BJ (cell line): Measurements from ENCODE around the gene LLGL2. TPM values are rescaled to one million over a fixed set of nuclear protein-coding genes. Genes with fewer than 3 reads are reported as not detected.

Experiments used
- CTCF ChIA-PET: fragments of 350-600 bp; formaldehyde crosslinking; extraction: SDS; loops from one replicate; lab custom pipeline; 2021; ENCODE audit warnings: antibody characterized with exemption, inconsistent platforms; lab: Yijun Ruan, JAX
- POLR2A ChIA-PET: fragments of 300-600 bp; sonication (Branson Sonifier 250); formaldehyde crosslinking; extraction: SDS; loops from one replicate; lab custom pipeline; 2021; ENCODE audit warnings: antibody characterized with exemption; lab: Charles Lee
- DNase-seq: peaks from one replicate; pipeline ENCODE4 v3.0.0-alpha.2; 2011; ENCODE audit warnings: low read depth
- H3K27me3 ChIP-seq: 2 replicates; pipeline ENCODE4 v1.6.0; 2011; ENCODE audit warnings: low read length; ENCODE audit not compliant: control insufficient read depth, insufficient read depth
- H3K36me3 ChIP-seq: 2 replicates; pipeline ENCODE4 v1.5.1; 2011; ENCODE audit warnings: low read length; ENCODE audit not compliant: control insufficient read depth, insufficient read depth
- H3K4me3 ChIP-seq: 2 replicates; pipeline ENCODE4 v1.5.1; 2011; ENCODE audit warnings: low read depth, mild to moderate bottlenecking, control low read depth, low read length
- polyA plus RNA-seq: library from polyadenylated mRNA; depleted of rRNA; stranded (reverse); fragments of >200 nt; gene quantifications from 2 replicates; pipeline ENCODE4 v1.2.3, GENCODE V29; 2011
- TF ChIP-seq, protein P1 (sequence below): IDR thresholded peaks from 2 replicates; pipeline ENCODE4 v1.5.1; 2011; ENCODE audit warnings: low read depth, mild to moderate bottlenecking, control low read depth, inconsistent platforms, low read length, moderate library complexity; ENCODE audit not compliant: insufficient read depth

The LLGL2 gene
- polyA plus RNA-seq, 1 experiment = 1.6 TPM

DNA sequence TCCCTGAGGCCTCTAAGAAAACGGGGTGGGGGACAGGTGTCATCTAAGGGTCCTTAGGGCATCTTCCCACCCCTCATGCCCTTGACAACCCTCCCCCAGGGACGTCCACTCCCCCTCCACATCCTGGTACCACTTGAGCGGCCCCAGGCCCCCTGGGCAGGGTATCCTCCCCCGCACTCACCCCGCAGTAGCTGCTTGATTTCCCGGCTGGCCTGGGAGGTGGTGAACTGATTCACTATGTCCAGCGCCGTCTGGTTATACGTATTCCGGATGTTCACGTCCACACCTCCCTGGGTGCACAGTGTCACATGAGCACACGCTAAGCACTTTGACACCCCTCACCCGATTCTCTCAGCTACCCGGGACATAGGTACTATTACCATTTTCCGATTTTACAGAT is 19.9 kb upstream of the LLGL2 start:
- TF ChIP-seq, protein P1, sequence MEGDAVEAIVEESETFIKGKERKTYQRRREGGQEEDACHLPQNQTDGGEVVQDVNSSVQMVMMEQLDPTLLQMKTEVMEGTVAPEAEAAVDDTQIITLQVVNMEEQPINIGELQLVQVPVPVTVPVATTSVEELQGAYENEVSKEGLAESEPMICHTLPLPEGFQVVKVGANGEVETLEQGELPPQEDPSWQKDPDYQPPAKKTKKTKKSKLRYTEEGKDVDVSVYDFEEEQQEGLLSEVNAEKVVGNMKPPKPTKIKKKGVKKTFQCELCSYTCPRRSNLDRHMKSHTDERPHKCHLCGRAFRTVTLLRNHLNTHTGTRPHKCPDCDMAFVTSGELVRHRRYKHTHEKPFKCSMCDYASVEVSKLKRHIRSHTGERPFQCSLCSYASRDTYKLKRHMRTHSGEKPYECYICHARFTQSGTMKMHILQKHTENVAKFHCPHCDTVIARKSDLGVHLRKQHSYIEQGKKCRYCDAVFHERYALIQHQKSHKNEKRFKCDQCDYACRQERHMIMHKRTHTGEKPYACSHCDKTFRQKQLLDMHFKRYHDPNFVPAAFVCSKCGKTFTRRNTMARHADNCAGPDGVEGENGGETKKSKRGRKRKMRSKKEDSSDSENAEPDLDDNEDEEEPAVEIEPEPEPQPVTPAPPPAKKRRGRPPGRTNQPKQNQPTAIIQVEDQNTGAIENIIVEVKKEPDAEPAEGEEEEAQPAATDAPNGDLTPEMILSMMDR = no peak
- Histone ChIP-seq H3K27me3 (no peaks in the 10 kb centered on the region), H3K4me3 (no peak overlapping the region), H3K36me3 (peaks cover 27% of the 10 kb centered on the region)
- ChIA-PET CTCF (interaction anchor here (1.8 kb wide), 1 partner anchor 18 kb away, joined by 4 read pairs; no protein-coding TSS in a partner anchor), POLR2A (no interaction called here)
- DNase-seq = no peak

DNA sequence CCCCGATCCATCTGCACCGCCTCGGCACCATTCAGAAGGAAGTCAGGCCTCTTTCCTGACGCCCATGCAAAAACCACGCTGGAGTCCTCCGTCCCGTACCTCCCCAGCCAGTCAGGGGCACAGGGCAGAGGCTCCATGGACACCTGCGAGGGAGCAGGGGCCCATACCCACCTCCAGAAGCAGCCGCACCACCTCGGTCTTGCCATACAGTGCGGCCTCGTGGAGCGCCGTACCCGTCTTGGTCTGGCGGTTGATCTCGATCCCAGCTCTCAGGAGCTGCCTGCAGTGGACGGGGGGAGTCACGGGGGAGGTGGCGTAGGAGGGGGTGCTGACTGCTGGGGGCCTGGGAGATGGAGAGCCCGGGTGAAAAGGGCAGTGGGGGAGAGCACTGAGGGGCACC is 19.4 kb upstream of the LLGL2 start:
- TF ChIP-seq, protein P1 = no peak
- H3K27me3 ChIP-seq = no peaks in the 10 kb centered on the region
- ChIA-PET CTCF (no interaction called here), POLR2A (no interaction called here)
- no peak overlapping the region for H3K4me3 ChIP-seq
- H3K36me3 ChIP-seq = peaks cover 23% of the 10 kb centered on the region
- no peak for DNase-seq

DNA sequence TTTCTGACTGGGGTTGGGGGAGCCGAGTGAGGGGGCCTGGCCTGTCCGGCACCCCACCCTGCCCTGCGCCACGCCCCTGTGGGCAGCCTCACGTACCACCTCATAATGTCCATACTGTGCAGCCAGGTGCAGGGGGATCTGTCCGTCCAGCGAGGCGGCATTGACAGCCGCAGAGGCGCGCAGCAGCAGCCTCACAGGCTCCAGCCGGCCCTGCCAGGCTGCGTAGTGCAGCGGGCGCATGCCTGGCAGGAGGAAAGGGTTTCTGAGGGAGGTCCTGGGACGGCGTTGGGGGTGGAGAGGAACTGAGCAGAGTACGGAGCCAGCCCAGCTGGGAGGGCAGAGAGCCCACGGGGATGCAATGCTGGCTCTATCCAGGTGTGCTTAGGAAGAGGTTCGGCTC is 18.6 kb upstream of the LLGL2 start:
- no peak overlapping the region for H3K4me3 ChIP-seq
- POLR2A ChIA-PET = no interaction called here
- TF ChIP-seq, protein P1 = no peak
- no peaks in the 10 kb centered on the region for H3K27me3 ChIP-seq
- CTCF ChIA-PET = no interaction called here
- H3K36me3 ChIP-seq = peaks cover 22% of the 10 kb centered on the region
- DNase-seq = no peak

DNA sequence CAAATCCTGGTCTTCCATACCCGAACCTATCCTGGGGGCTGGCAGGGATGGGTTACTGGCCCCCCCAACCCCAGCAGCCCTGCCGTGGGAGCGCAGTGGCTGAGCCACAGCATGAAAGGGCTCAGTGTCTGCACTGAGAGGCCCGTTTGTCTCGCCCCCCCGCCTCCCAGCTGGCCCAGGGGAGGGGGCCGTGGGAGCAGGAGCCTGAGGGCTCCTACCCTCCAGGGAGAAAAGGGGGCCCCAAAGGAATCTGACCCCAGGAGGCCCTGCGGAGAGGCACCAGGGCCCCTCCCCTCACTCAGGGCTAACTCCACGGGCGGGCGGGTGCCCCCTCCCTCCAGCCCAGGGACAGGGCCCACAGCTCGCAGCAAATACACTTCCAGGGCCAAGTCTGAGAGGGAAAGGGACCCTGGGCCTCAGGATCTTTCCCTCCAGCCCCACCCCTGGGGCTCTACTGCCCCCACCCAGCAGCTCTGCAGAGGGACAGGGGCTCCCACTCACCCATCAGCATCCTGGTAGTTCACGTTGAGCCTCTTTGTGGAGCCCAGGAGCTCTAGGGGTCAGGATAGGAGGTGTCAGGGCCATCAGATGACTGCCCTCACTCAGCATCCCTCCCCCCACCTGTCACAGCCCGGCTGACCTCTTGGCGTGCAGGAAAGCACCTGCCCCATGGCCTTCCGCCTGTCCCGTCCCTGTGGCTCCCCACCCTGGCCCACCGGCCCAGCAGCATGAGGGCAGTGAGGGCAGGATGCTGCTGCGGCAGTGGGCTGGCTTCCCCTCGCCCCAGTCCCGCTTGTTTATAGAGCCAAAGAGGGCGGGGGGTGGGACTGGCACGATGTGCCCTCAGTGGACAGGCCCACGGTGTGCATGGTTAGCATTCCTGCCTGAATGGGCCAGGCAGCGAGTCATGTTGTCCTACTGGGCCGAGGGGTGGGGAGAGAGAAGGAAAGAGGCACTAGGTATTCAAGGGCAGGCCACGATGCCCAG is 17.5 kb upstream of the LLGL2 start:
- H3K27me3 ChIP-seq = no peaks in the 10 kb centered on the region
- DNase-seq = no peak
- TF ChIP-seq, protein P1 = no peak
- H3K4me3 ChIP-seq = no peak overlapping the region
- peaks cover 23% of the 10 kb centered on the region for H3K36me3 ChIP-seq
- ChIA-PET POLR2A (interaction anchor here (0.5 kb wide), 1 partner anchor 52 kb away, joined by 4 read pairs; no protein-coding TSS in a partner anchor), CTCF (interaction anchor here (0.9 to 1.7 kb wide), 3 partner anchors 11 to 93 kb away, joined by 3 to 5 read pairs (median 3); no protein-coding TSS in a partner anchor)

DNA sequence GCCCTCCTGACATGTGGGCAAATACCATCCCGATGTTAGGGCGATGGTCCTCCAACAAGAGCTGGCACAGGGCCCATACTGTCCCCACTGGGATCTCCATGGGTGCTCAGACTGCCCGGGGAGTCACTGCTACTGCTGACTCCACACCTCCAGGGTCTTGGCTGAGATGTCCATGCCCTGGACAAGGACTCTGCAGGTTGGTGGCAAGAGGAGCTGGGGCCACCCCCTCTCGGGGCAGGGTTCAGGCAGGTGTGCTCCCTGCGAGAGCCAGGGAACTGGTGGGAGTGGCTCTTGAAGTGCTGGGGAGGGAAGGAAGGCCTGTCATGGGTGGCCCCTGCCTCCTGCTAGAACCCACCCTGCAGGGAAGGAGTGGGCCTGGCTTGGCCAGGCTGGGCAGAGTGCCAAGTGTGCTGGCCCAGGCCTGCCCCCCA is 16.6 kb upstream of the LLGL2 start:
- TF ChIP-seq, protein P1 = no peak
- H3K36me3 ChIP-seq = peaks cover 22% of the 10 kb centered on the region
- no peak for DNase-seq
- H3K27me3 ChIP-seq = no peaks in the 10 kb centered on the region
- CTCF ChIA-PET = interaction anchor here (0.9 to 1.7 kb wide), 3 partner anchors 10 to 92 kb away, joined by 3 to 5 read pairs (median 3); no protein-coding TSS in a partner anchor
- H3K4me3 ChIP-seq = no peak overlapping the region
- POLR2A ChIA-PET = interaction anchor here (0.5 kb wide), 1 partner anchor 53 kb away, joined by 4 read pairs; no protein-coding TSS in a partner anchor
